H1 (cell line): Measurements from ENCODE around the gene IPO9. TPM values are rescaled to one million over a fixed set of nuclear protein-coding genes. Genes with fewer than 3 reads are reported as not detected.

ENCODE experiments used
- CTCF ChIA-PET: fragments of 300-600 bp; sonication (Branson Sonifier 250); formaldehyde crosslinking; loops from one replicate; lab custom pipeline; 2021; ENCODE audit not compliant: partially characterized antibody; lab: Charles Lee
- POLR2A ChIA-PET: fragments of 300-600 bp; sonication (Branson Sonifier 250); formaldehyde crosslinking; loops from one replicate; lab custom pipeline; 2021; ENCODE audit warnings: inconsistent platforms; ENCODE audit not compliant: partially characterized antibody; lab: Charles Lee
- DNase-seq, 2 experiments: peaks; one replicate each; pipeline versions ENCODE4 v3.0.0 to v3.0.0-alpha.2; 2010 to 2022; ENCODE audit warnings: low spot score in 2 of 2, low read depth in 1 of 2, mixed read lengths in 1 of 2
- FAIRE-seq: peaks from 2 replicates; lab custom pipeline; 2011; peaks lifted over from hg19 to GRCh38; lab: Jason Lieb, UNC
- H2AFZ ChIP-seq: 2 replicates; pipeline ENCODE4 v1.8.1; 2012; ENCODE audit warnings: low read length, inconsistent platforms
- H2AK5ac ChIP-seq: 2 replicates; pipeline ENCODE4 v1.6.1; 2013; ENCODE audit warnings: low read depth, low read length
- H2BK120ac ChIP-seq: replicated peaks from 2 replicates; pipeline ENCODE3; 2013; ENCODE audit warnings: low read depth, low read length, inconsistent platforms
- H2BK12ac ChIP-seq: 2 replicates; pipeline ENCODE4 v1.6.1; 2013; ENCODE audit warnings: low read depth, low read length
- H2BK15ac ChIP-seq: 2 replicates; pipeline ENCODE4 v1.6.1; 2013; ENCODE audit warnings: low read length
- H2BK20ac ChIP-seq: 2 replicates; pipeline ENCODE4 v1.6.1; 2013; ENCODE audit warnings: low read length
- H2BK5ac ChIP-seq: 2 replicates; pipeline ENCODE4 v1.6.1; 2013; ENCODE audit warnings: low read depth, low read length
- H3K14ac ChIP-seq: 2 replicates; pipeline ENCODE4 v1.6.1; 2013; ENCODE audit warnings: inconsistent platforms; ENCODE audit not compliant: insufficient read length
- H3K18ac ChIP-seq: 2 replicates; pipeline ENCODE4 v1.6.1; 2013; ENCODE audit warnings: low read length; ENCODE audit errors: extremely low read depth
- H3K23ac ChIP-seq: 2 replicates; pipeline ENCODE4 v1.6.1; 2013; ENCODE audit warnings: inconsistent platforms; ENCODE audit not compliant: insufficient read length
- H3K23me2 ChIP-seq: 2 replicates; pipeline ENCODE4 v1.6.1; 2013; ENCODE audit warnings: low read depth, low read length
- H3K27ac ChIP-seq: 2 replicates; pipeline ENCODE4 v1.6.1; 2011; ENCODE audit warnings: low read depth, low read length, inconsistent platforms
- H3K27me3 ChIP-seq, 4 experiments: replicated peaks in 1 of 4; 1 replicate in 1 of 4; 2 replicates in 3 of 4; pipeline versions ENCODE4 v1.6.1 to v1.8.1; 2011 to 2013; ENCODE audit warnings: low read length in 3 of 4, mild to moderate bottlenecking in 3 of 4, inconsistent platforms in 2 of 4, mixed read lengths in 2 of 4, moderate library complexity in 1 of 4; ENCODE audit not compliant: control insufficient read depth in 3 of 4, insufficient read depth in 3 of 4; ENCODE audit errors: extremely low read depth in 1 of 4
- H3K36me3 ChIP-seq, 4 experiments: 2 replicates each; pipeline versions ENCODE4 v1.6.1 to v1.8.1; 2011 to 2013; ENCODE audit warnings: mild to moderate bottlenecking in 4 of 4, low read length in 3 of 4, moderate library complexity in 2 of 4, control low read depth in 1 of 4, inconsistent platforms in 1 of 4; ENCODE audit not compliant: insufficient read depth in 4 of 4, control insufficient read depth in 2 of 4
- H3K4ac ChIP-seq: replicated peaks from 2 replicates; pipeline ENCODE3; 2013; ENCODE audit warnings: low read length, low read depth, mixed read lengths, inconsistent platforms; ENCODE audit not compliant: insufficient read length
- H3K4me1 ChIP-seq, 4 experiments: replicated peaks in 1 of 4; 1 replicate in 1 of 4; 2 replicates in 3 of 4; pipeline versions ENCODE4 v1.6.1 to v1.8.1; 2011 to 2013; ENCODE audit warnings: low read length in 3 of 4, inconsistent platforms in 2 of 4, mixed read lengths in 1 of 4; ENCODE audit not compliant: insufficient read depth in 4 of 4, control insufficient read depth in 3 of 4
- H3K4me2 ChIP-seq, 2 experiments: 2 replicates each; pipeline versions ENCODE4 v1.6.1 to v1.8.1; 2011 to 2013; ENCODE audit warnings: low read depth in 2 of 2, low read length in 2 of 2, control low read depth in 1 of 2, inconsistent platforms in 1 of 2, mild to moderate bottlenecking in 1 of 2; ENCODE audit not compliant: insufficient read depth in 1 of 2
- H3K4me3 ChIP-seq, 4 experiments: fragments of 200-600, 300-600 bp in 1 of 4; sonication (generic), shearing (Covaris generic), sonication (Bioruptor Twin) in 1 of 4; 2 replicates each; pipeline versions ENCODE4 v1.5.1 to v1.8.1; 2011 to 2016; ENCODE audit warnings: low read length in 4 of 4, low read depth in 3 of 4, control low read depth in 2 of 4, inconsistent platforms in 2 of 4, mild to moderate bottlenecking in 2 of 4, mixed read lengths in 1 of 4, moderate library complexity in 1 of 4; ENCODE audit not compliant: insufficient read depth in 2 of 4; ENCODE audit errors: extremely low read depth in 1 of 4
- H3K56ac ChIP-seq: replicated peaks from 2 replicates; pipeline ENCODE3; 2013; ENCODE audit warnings: low read depth, mild to moderate bottlenecking, mixed read lengths, low read length, inconsistent platforms; ENCODE audit not compliant: insufficient read length
- H3K79me1 ChIP-seq: 2 replicates; pipeline ENCODE4 v1.6.1; 2013; ENCODE audit warnings: low read depth, low read length, control low read depth
- H3K79me2 ChIP-seq, 2 experiments: 2 replicates each; pipeline versions ENCODE4 v1.6.1 to v1.8.1; 2012 to 2013; ENCODE audit warnings: low read length in 2 of 2, mild to moderate bottlenecking in 2 of 2, inconsistent platforms in 1 of 2; ENCODE audit not compliant: insufficient read depth in 2 of 2, control insufficient read depth in 1 of 2
- H3K9ac ChIP-seq, 4 experiments: replicated peaks in 1 of 4; 1 replicate in 1 of 4; 2 replicates in 3 of 4; pipeline versions ENCODE4 v1.6.1 to v1.8.1; 2011 to 2013; ENCODE audit warnings: low read depth in 3 of 4, low read length in 3 of 4, control low read depth in 2 of 4, mild to moderate bottlenecking in 2 of 4, moderate library complexity in 2 of 4, inconsistent platforms in 1 of 4; ENCODE audit errors: extremely low read depth in 1 of 4
- H3K9me3 ChIP-seq, 2 experiments: 2 replicates each; pipeline versions ENCODE4 v1.6.1 to v1.8.1; 2012 to 2013; ENCODE audit warnings: mild to moderate bottlenecking in 2 of 2, moderate library complexity in 2 of 2, control low read depth in 1 of 2, inconsistent platforms in 1 of 2, low read depth in 1 of 2, low read length in 1 of 2, mixed read lengths in 1 of 2; ENCODE audit not compliant: insufficient read depth in 2 of 2
- H4K20me1 ChIP-seq, 2 experiments: replicated peaks in 1 of 2; 2 replicates each; pipeline versions ENCODE3 to v1.8.1; 2011 to 2013; ENCODE audit warnings: inconsistent platforms in 2 of 2, low read length in 2 of 2, mild to moderate bottlenecking in 1 of 2; ENCODE audit not compliant: insufficient read depth in 2 of 2, control insufficient read depth in 1 of 2
- H4K5ac ChIP-seq: 2 replicates; pipeline ENCODE4 v1.6.1; 2013; ENCODE audit warnings: low read length, low read depth, mixed read lengths, inconsistent platforms; ENCODE audit not compliant: insufficient read length
- H4K8ac ChIP-seq: 2 replicates; pipeline ENCODE4 v1.8.0; 2013; ENCODE audit warnings: mild to moderate bottlenecking, moderate library complexity, low read length, inconsistent platforms; ENCODE audit not compliant: insufficient read depth; ENCODE audit errors: extremely low read depth
- H4K91ac ChIP-seq: replicated peaks from 2 replicates; pipeline ENCODE3; 2013; ENCODE audit warnings: low read length, mixed read lengths, inconsistent platforms; ENCODE audit not compliant: insufficient read length
- BRCA1 ChIP-seq: IDR thresholded peaks from 2 replicates; pipeline ENCODE4 v1.6.1; 2012; ENCODE audit warnings: low read depth, low read length, improper control_type of control experiment
- CTCF ChIP-seq, 3 experiments: IDR thresholded peaks; 1 replicate in 2 of 3; 2 replicates in 1 of 3; pipeline versions ENCODE4 v1.5.1 to v1.6.1; 2011; ENCODE audit warnings: low read length in 3 of 3, mild to moderate bottlenecking in 3 of 3, inconsistent platforms in 2 of 3, low read depth in 1 of 3, moderate library complexity in 1 of 3; ENCODE audit not compliant: insufficient read depth in 1 of 3; ENCODE audit errors: control extremely low read depth in 1 of 3
- EGR1 ChIP-seq: IDR thresholded peaks from 2 replicates; pipeline ENCODE4 v1.6.1; 2011; ENCODE audit warnings: low read depth, low read length, borderline replicate concordance
- EP300 ChIP-seq, 2 experiments: IDR thresholded peaks; 1 replicate in 1 of 2; 2 replicates in 1 of 2; pipeline ENCODE4 v1.6.1; 2011 to 2012; ENCODE audit warnings: low read depth in 2 of 2, low read length in 2 of 2, mild to moderate bottlenecking in 2 of 2, borderline replicate concordance in 1 of 2, inconsistent platforms in 1 of 2, moderate library complexity in 1 of 2
- POU5F1 ChIP-seq: IDR thresholded peaks from 2 replicates; pipeline ENCODE4 v1.6.1; 2011; ENCODE audit warnings: low read depth, mild to moderate bottlenecking, low read length, moderate library complexity
- SAP30 ChIP-seq: fragments of 300-600 bp; sonication (generic); IDR thresholded peaks from 2 replicates; pipeline ENCODE4 v1.7.1; 2012; ENCODE audit warnings: low read length, moderate library complexity, mild to moderate bottlenecking, inconsistent platforms; ENCODE audit not compliant: insufficient read depth, insufficient replicate concordance
- TCF12 ChIP-seq: IDR thresholded peaks from 2 replicates; pipeline ENCODE4 v1.6.1; 2011; ENCODE audit warnings: low read depth, mild to moderate bottlenecking, low read length
- USF2 ChIP-seq: IDR thresholded peaks from 2 replicates; pipeline ENCODE4 v1.6.1; 2011; ENCODE audit warnings: low read length, improper control_type of control experiment
- WGBS, 2 experiments: shearing (Covaris generic) in 1 of 2; methylation state at CpG; one replicate each; pipeline versions ENCODE4 v1.1.6 to v1.1.7; 2013 to 2015; ENCODE audit warnings: low lambda C conversion rate in 2 of 2, mixed read lengths in 2 of 2, inconsistent platforms in 1 of 2, low coverage in 1 of 2, missing lambda C conversion rate in 1 of 2; ENCODE audit not compliant: insufficient replicate concordance in 2 of 2, insufficient coverage in 1 of 2, insufficient read length in 1 of 2; ENCODE audit errors: extremely low coverage in 1 of 2, missing lambda C conversion rate in 1 of 2; 5-methylcytosine and 5-hydroxymethylcytosine counted together
- polyA plus RNA-seq, 7 experiments: library from polyadenylated mRNA; depleted of rRNA in 3 of 7; stranded (reverse) in 5 of 7; unstranded in 2 of 7; fragments of >200 nt in 5 of 7; fragments of 200-250 nt in 2 of 7; gene quantifications; 1 replicate in 5 of 7; 2 replicates in 1 of 7; 4 replicates in 1 of 7; pipeline versions ENCODE4 v1.2.1 to v1.2.3, GENCODE V29; 2011 to 2013; ENCODE audit warnings: missing spikeins in 2 of 7, mixed read lengths in 2 of 7
- total RNA-seq: library from RNA; stranded (reverse); fragmentation: NEBNext Ultra II Directional; extraction: Animal tissue kit (Norgen Biotek cat#: 25700); gene quantifications from 2 replicates; pipeline ENCODE4 v1.2.1, GENCODE V29; 2021

The IPO9 gene
- total and polyA plus RNA-seq, 2 of the 8 experiments (the other 6 are each of a cell fraction or from before 2014, with no cell fraction given): 61.0 to 122 TPM

- Histone ChIP-seq H2BK12ac (no peak overlapping the region), H3K14ac (no peak overlapping the region), H4K8ac (no peak overlapping the region), H3K79me1 (no peaks in the 10 kb centered on the region), H2AFZ (no peak overlapping the region), H3K4me2 (no peak overlapping the region), H3K4me1 (peaks cover 4 to 11% (median 7%) of the 10 kb centered on the region in 4 experiments), H3K23ac (no peak overlapping the region), H3K56ac (no peak overlapping the region), H3K9me3 (no peaks in the 10 kb centered on the region), H3K79me2 (no peaks in the 10 kb centered on the region), H3K23me2 (peaks cover 14% of the 10 kb centered on the region; the same call in 1 of the 2 replicates), H2BK5ac (no peak overlapping the region), H4K91ac (no peak overlapping the region), H2BK120ac (no peak overlapping the region), H2AK5ac (no peak overlapping the region), H2BK15ac (no peak overlapping the region), H2BK20ac (no peak overlapping the region), H3K18ac (no peak overlapping the region), H3K4ac (no peak overlapping the region), H3K4me3 (no peak overlapping the region), H4K20me1 (no peaks in the 10 kb centered on the region), H3K36me3 (no peaks in the 10 kb centered on the region), H3K27me3 (peaks cover 0 to 10% (median 6%) of the 10 kb centered on the region in 4 experiments; a peak in 4 of 7 replicates), H3K27ac (no peak overlapping the region), H3K9ac (no peak overlapping the region), H4K5ac (no peak overlapping the region)
- FAIRE-seq (no peak), DNase-seq (no peak)
- POLR2A ChIA-PET: interaction anchor here (0.5 to 1.5 kb wide), 5 partner anchors 10 to 177 kb away, joined by 3 to 5 read pairs (median 4); partner anchors contain the start of gene TIMM17A
- 84% methylated on average over 8 of the region's 9 CpGs; no CpG with 5 or more reads in 1 of the 2 experiments for WGBS, 2 experiments
- CTCF ChIA-PET: interaction anchor here (1.1 to 14.8 kb wide), 8 partner anchors 7 to 124 kb away, joined by 3 to 244 read pairs (median 6); partner anchors contain the start of gene ELF3
- no peak for TF ChIP-seq USF2
- TF ChIP-seq POU5F1: no peak
- no peak for TF ChIP-seq EGR1
- no peak for TF ChIP-seq TCF12
- no peak for TF ChIP-seq EP300 (IDR thresholded peaks at IDR 0.05; ENCODE audit: borderline replicate concordance in 1 of 2, low read depth in 2 of 2, low read length in 2 of 2)
- no peak for TF ChIP-seq BRCA1
- no peak for TF ChIP-seq CTCF (IDR thresholded peaks at IDR 0.05; ENCODE audit: control extremely low read depth in 1 of 3, insufficient read depth in 1 of 3, low read depth in 1 of 3, low read length in 3 of 3)
- no peak for TF ChIP-seq SAP30
Measured at GRCh38 chr1:201886103-201886885, 57.3 kb downstream of the IPO9 start.
